ENCODE data around the gene TAS2R9. TPM values are rescaled to one million over a fixed set of nuclear protein-coding genes. Genes with fewer than 3 reads are reported as not detected.
"Not testable (repeated sequence)": the region's sequence is repeated elsewhere in the genome, so short reads cannot be mapped to it uniquely, and the experiment has no call there.

TAS2R9 gene
- total RNA-seq, 1 experiment from 2014 or later: not detected

- no peak for ATAC-seq
- Histone ChIP-seq H4K20me1 (ENCODE audit: insufficient read depth) (no peaks in the 10 kb centered on the region), H3K36me3 (ENCODE audit: control insufficient read depth in 1 of 2, insufficient read depth in 2 of 2, low read length in 2 of 2) (no peaks in the 10 kb centered on the region), H2AFZ (ENCODE audit: low read depth, low read length, poor library complexity, severe bottlenecking) (no peak overlapping the region), H3K4me2 (ENCODE audit: low read length) (no peak overlapping the region), H3K27ac (ENCODE audit: low read depth, low read length) (no peak overlapping the region), H3K4me3 (replicated peaks in 1 of 2; ENCODE audit: low read depth in 1 of 2, low read length in 2 of 2) (no peak overlapping the region), H3K79me2 (ENCODE audit: insufficient read depth, low read length) (no peaks in the 10 kb centered on the region), H3K9me3 (ENCODE audit: control insufficient read depth in 1 of 2, insufficient read depth in 1 of 2, low read depth in 1 of 2, low read length in 2 of 2) (no peaks in the 10 kb centered on the region), H3K4me1 (ENCODE audit: control insufficient read depth in 1 of 2, insufficient read depth in 2 of 2, low read length in 2 of 2) (no peaks in the 10 kb centered on the region), H3K27me3 (ENCODE audit: insufficient read depth, low read length) (no peaks in the 10 kb centered on the region), H3K9ac (ENCODE audit: low read length) (no peak overlapping the region), H3K9me2 (ENCODE audit: insufficient read depth) (no peaks in the 10 kb centered on the region)
- intact Hi-C loops (cut with micrococcal nuclease): no loop called here
- TF ChIP-seq JUND (IDR thresholded peaks at IDR 0.05) (no peak), ELF1 (IDR thresholded peaks at IDR 0.05; ENCODE audit: borderline replicate concordance, low read depth) (no peak), POLR2AphosphoS5 (IDR thresholded peaks at IDR 0.05; ENCODE audit: low read depth, low read length) (no peak), EZH2 (IDR thresholded peaks at IDR 0.05) (no peak), CBX3 (IDR thresholded peaks at IDR 0.05; ENCODE audit: low read depth) (no peak), ZBTB33 (IDR thresholded peaks at IDR 0.05; ENCODE audit: extremely low read depth, insufficient replicate concordance, low read length) (no peak), EGR1 (IDR thresholded peaks at IDR 0.05; ENCODE audit: low read depth) (no peak), SIN3A (IDR thresholded peaks at IDR 0.05; ENCODE audit: low read depth) (no peak)
- POLR2A ChIA-PET: no interaction called here
- CTCF ChIA-PET: no interaction called here
- no peak for DNase-seq (ENCODE audit: low read depth, low spot score)
- BruUV-seq (replicated peaks): no TSS peak
- RAD21 ChIA-PET (ENCODE audit: low non-redundant PET in 1 of 2, low total read pairs in 2 of 2, uncharacterized antibody in 2 of 2, unreplicated experiment in 2 of 2): no interaction called here
Measured at GRCh38 chr12:10794222-10794621, 15.7 kb downstream of the TAS2R9 start.

- H3K27me3 ChIP-seq (ENCODE audit: insufficient read depth, low read length); POLR2A ChIA-PET; H3K9me2 ChIP-seq (ENCODE audit: insufficient read depth); H4K20me1 ChIP-seq (ENCODE audit: insufficient read depth); H3K79me2 ChIP-seq (ENCODE audit: insufficient read depth, low read length); BruUV-seq (replicated peaks); CTCF ChIA-PET; H3K4me3 ChIP-seq (replicated peaks in 1 of 2; ENCODE audit: low read depth in 1 of 2, low read length in 2 of 2); H3K4me1 ChIP-seq (ENCODE audit: control insufficient read depth in 1 of 2, insufficient read depth in 2 of 2, low read length in 2 of 2); DNase-seq (ENCODE audit: low read depth, low spot score); ATAC-seq; H3K4me2 ChIP-seq (ENCODE audit: low read length); H3K27ac ChIP-seq (ENCODE audit: low read depth, low read length); H2AFZ ChIP-seq (ENCODE audit: low read depth, low read length, poor library complexity, severe bottlenecking); H3K9ac ChIP-seq (ENCODE audit: low read length); RAD21 ChIA-PET (ENCODE audit: low non-redundant PET in 1 of 2, low total read pairs in 2 of 2, uncharacterized antibody in 2 of 2, unreplicated experiment in 2 of 2); intact Hi-C loops (cut with micrococcal nuclease); H3K36me3 ChIP-seq (ENCODE audit: control insufficient read depth in 1 of 2, insufficient read depth in 2 of 2, low read length in 2 of 2); H3K9me3 ChIP-seq (ENCODE audit: control insufficient read depth in 1 of 2, insufficient read depth in 1 of 2, low read depth in 1 of 2, low read length in 2 of 2): not testable (repeated sequence)
Measured at GRCh38 chr12:10791769-10792168, 18.2 kb downstream of the TAS2R9 start.
